ENCODE measurements around the gene SLCO4A1. TPM values are rescaled to one million over a fixed set of nuclear protein-coding genes. Genes with fewer than 3 reads are reported as not detected.

The SLCO4A1 gene
- total RNA-seq, 1 experiment from 2014 or later: 161 TPM

- DNase-seq (peak; percentile 25), ATAC-seq (no peak)
- Histone ChIP-seq H3K36me3 (ENCODE audit: low read depth, low read length) (peaks cover 55% of the 10 kb centered on the region; the same call in 1 of the 2 replicates), H3K4me3 (ENCODE audit: low read length) (no peak overlapping the region), H3K27me3 (ENCODE audit: low read length) (no peaks in the 10 kb centered on the region), H3K4me2 (ENCODE audit: low read length) (peak overlapping the region; percentile 89), H2AFZ (ENCODE audit: low read length) (no peak overlapping the region), H3K9ac (ENCODE audit: low read length) (no peak overlapping the region), H3K4me1 (ENCODE audit: insufficient read depth, low read length) (peaks cover 60% of the 10 kb centered on the region), H3K27ac (ENCODE audit: low read length) (no peak overlapping the region), H4K20me1 (ENCODE audit: low read length) (peaks cover 89% of the 10 kb centered on the region), H3F3A (ENCODE audit: low read length, unreplicated experiment) (no peaks in the 10 kb centered on the region), H3K79me2 (ENCODE audit: low read length) (peaks cover 97% of the 10 kb centered on the region), H3K9me3 (ENCODE audit: low read length) (no peaks in the 10 kb centered on the region), H3K9me2 (replicated peaks; ENCODE audit: low read length) (no peaks in the 10 kb centered on the region)
- intact Hi-C loops (cut with micrococcal nuclease): no loop called here
- BruUV-seq (replicated peaks): no TSS peak
- TF ChIP-seq EZH2phosphoT487 (IDR thresholded peaks at IDR 0.05; ENCODE audit: borderline replicate concordance, low read length) (no peak), EZH2 (IDR thresholded peaks at IDR 0.05; ENCODE audit: low read length, unreplicated experiment) (no peak), CTCF (conservative IDR thresholded peaks at IDR 0.05; ENCODE audit: low read depth, low read length) (no peak)
- ChIA-PET POLR2A (ENCODE audit: unreplicated experiment) (no interaction called here), CTCF (no interaction called here)
Observed at GRCh38 chr20:62646851-62647520, 4.7 kb downstream of the SLCO4A1 start.

GRCh38 chr20:62647521-62648317, 5.4 kb downstream of the SLCO4A1 start:
- no peak overlapping the region for H3K27ac ChIP-seq (ENCODE audit: low read length)
- H3K27me3 ChIP-seq (ENCODE audit: low read length): no peaks in the 10 kb centered on the region
- peaks cover 99% of the 10 kb centered on the region for H3K79me2 ChIP-seq (ENCODE audit: low read length)
- no peaks in the 10 kb centered on the region for H3K9me2 ChIP-seq (replicated peaks; ENCODE audit: low read length)
- no peaks in the 10 kb centered on the region for H3F3A ChIP-seq (ENCODE audit: low read length, unreplicated experiment)
- DNase-seq (no peak), ATAC-seq (no peak)
- ChIA-PET CTCF (no interaction called here), POLR2A (ENCODE audit: unreplicated experiment) (no interaction called here)
- H3K4me3 ChIP-seq (ENCODE audit: low read length): no peak overlapping the region
- H2AFZ ChIP-seq (ENCODE audit: low read length): no peak overlapping the region
- H3K4me1 ChIP-seq (ENCODE audit: insufficient read depth, low read length): peaks cover 67% of the 10 kb centered on the region
- peaks cover 92% of the 10 kb centered on the region for H4K20me1 ChIP-seq (ENCODE audit: low read length)
- TF ChIP-seq EZH2 (IDR thresholded peaks at IDR 0.05; ENCODE audit: low read length, unreplicated experiment): no peak
- no peak for TF ChIP-seq EZH2phosphoT487 (IDR thresholded peaks at IDR 0.05; ENCODE audit: borderline replicate concordance, low read length)
- intact Hi-C loops (cut with micrococcal nuclease): no loop called here
- H3K4me2 ChIP-seq (ENCODE audit: low read length): no peak overlapping the region
- peaks cover 55% of the 10 kb centered on the region; the same call in 1 of the 2 replicates for H3K36me3 ChIP-seq (ENCODE audit: low read depth, low read length)
- BruUV-seq (replicated peaks): no TSS peak
- no peak overlapping the region for H3K9ac ChIP-seq (ENCODE audit: low read length)
- no peaks in the 10 kb centered on the region for H3K9me3 ChIP-seq (ENCODE audit: low read length)

GRCh38 chr20:62648318-62648995, 6.2 kb downstream of the SLCO4A1 start:
- ChIA-PET CTCF (no interaction called here), POLR2A (ENCODE audit: unreplicated experiment) (no interaction called here)
- Histone ChIP-seq H4K20me1 (ENCODE audit: low read length) (peaks cover 92% of the 10 kb centered on the region), H3K4me1 (ENCODE audit: insufficient read depth, low read length) (peaks cover 71% of the 10 kb centered on the region), H3K27ac (ENCODE audit: low read length) (no peak overlapping the region), H3K79me2 (ENCODE audit: low read length) (peaks cover 99% of the 10 kb centered on the region), H3K4me2 (ENCODE audit: low read length) (no peak overlapping the region), H2AFZ (ENCODE audit: low read length) (no peak overlapping the region), H3K27me3 (ENCODE audit: low read length) (no peaks in the 10 kb centered on the region), H3K9me2 (replicated peaks; ENCODE audit: low read length) (no peaks in the 10 kb centered on the region), H3K9ac (ENCODE audit: low read length) (no peak overlapping the region), H3F3A (ENCODE audit: low read length, unreplicated experiment) (no peaks in the 10 kb centered on the region), H3K36me3 (ENCODE audit: low read depth, low read length) (peaks cover 62% of the 10 kb centered on the region), H3K4me3 (ENCODE audit: low read length) (no peak overlapping the region), H3K9me3 (ENCODE audit: low read length) (no peaks in the 10 kb centered on the region)
- TF ChIP-seq CTCF (conservative IDR thresholded peaks at IDR 0.05; ENCODE audit: low read depth, low read length) (no peak), EZH2phosphoT487 (IDR thresholded peaks at IDR 0.05; ENCODE audit: borderline replicate concordance, low read length) (no peak), EZH2 (IDR thresholded peaks at IDR 0.05; ENCODE audit: low read length, unreplicated experiment) (no peak)
- DNase-seq (no peak), ATAC-seq (no peak)
- BruUV-seq (replicated peaks): no TSS peak
- intact Hi-C loops (cut with micrococcal nuclease): no loop called here
